ENCODE data around the gene FAM131B. TPM values are rescaled to one million over a fixed set of nuclear protein-coding genes. Genes with fewer than 3 reads are reported as not detected.
"Not testable (repeated sequence)": the region's sequence is repeated elsewhere in the genome, so short reads cannot be mapped to it uniquely, and the experiment has no call there.

FAM131B gene
- total and polyA plus RNA-seq, 7 donors: under 0.01 to 15.7 (median 6.4) TPM

GRCh38 chr7:143408252-143408685 is 45.8 kb upstream of the FAM131B start:
- Histone ChIP-seq H3K4me3 (peak overlapping the region in 3 of 4 donors; percentile 12 to 30 (median 21)), H3K9me3 (no peaks in the 10 kb centered on the region), H3K36me3 (no peaks in the 10 kb centered on the region), H3K4me1 (peaks cover 0 to 41% (median 25%) of the 10 kb centered on the region in 4 donors), H3K27me3 (no peaks in the 10 kb centered on the region), H3K27ac (no peak overlapping the region)
- no peak for TF ChIP-seq EP300 (IDR thresholded peaks at IDR 0.05)
- no peak for TF ChIP-seq POLR2AphosphoS5 (IDR thresholded peaks at IDR 0.05)
- TF ChIP-seq POLR2A (IDR thresholded peaks at IDR 0.05): no peak
- no peak for TF ChIP-seq CTCF (IDR thresholded peaks at IDR 0.05)
- intact Hi-C loops (cut with DNase I): no loop called here
- WGBS, 2 donors: 9 to 19% methylated on average over 20 of the region's 20 CpGs
- no peak for DNase-seq

- H3K27ac ChIP-seq: no peak overlapping the region
- 31 to 44% methylated on average over 13 of the region's 13 CpGs for WGBS, 2 donors
These were observed 45.1 kb upstream of the FAM131B start for GRCh38 chr7:143407287-143408251.

GRCh38 chr7:143406002-143406357 is 43.5 kb upstream of the FAM131B start:
- intact Hi-C loops (cut with DNase I): no loop called here

More at GRCh38 chr7:143407287-143408251, 45.1 kb upstream of the FAM131B start:
- TF ChIP-seq POLR2AphosphoS5 (IDR thresholded peaks at IDR 0.05) (no peak), POLR2A (IDR thresholded peaks at IDR 0.05) (no peak), EP300 (IDR thresholded peaks at IDR 0.05) (no peak), CTCF (IDR thresholded peaks at IDR 0.05) (no peak)
- no peak for DNase-seq
- no peaks in the 10 kb centered on the region for H3K27me3 ChIP-seq
- H3K36me3 ChIP-seq: no peaks in the 10 kb centered on the region
- H3K4me3 ChIP-seq: peak overlapping the region in 1 of 4 donors; percentile 30
- intact Hi-C loops (cut with DNase I): no loop called here
- no peaks in the 10 kb centered on the region for H3K9me3 ChIP-seq
- H3K4me1 ChIP-seq: peaks cover 0 to 41% (median 25%) of the 10 kb centered on the region in 4 donors

GRCh38 chr7:143405173-143406001 is 42.9 kb upstream of the FAM131B start:
- H3K9me3 ChIP-seq: no peaks in the 10 kb centered on the region
- intact Hi-C loops (cut with DNase I): no loop called here
- no peaks in the 10 kb centered on the region for H3K36me3 ChIP-seq
- no peaks in the 10 kb centered on the region for H3K27me3 ChIP-seq
- TF ChIP-seq EP300 (IDR thresholded peaks at IDR 0.05) (no peak), CTCF (IDR thresholded peaks at IDR 0.05) (no peak), POLR2AphosphoS5 (IDR thresholded peaks at IDR 0.05) (peak in 2 of 4 donors; percentile 65 to 69), POLR2A (IDR thresholded peaks at IDR 0.05) (no peak)
- H3K4me3 ChIP-seq: no peak overlapping the region
- 71 to 74% methylated on average over 9 of the region's 9 CpGs for WGBS, 2 donors
- H3K27ac ChIP-seq: no peak overlapping the region
- H3K4me1 ChIP-seq: peaks cover 0 to 20% (median 16%) of the 10 kb centered on the region in 4 donors
- DNase-seq: peak; percentile 81

More at GRCh38 chr7:143406002-143406357, 43.5 kb upstream of the FAM131B start:
- Histone ChIP-seq H3K9me3 (no peaks in the 10 kb centered on the region), H3K36me3 (no peaks in the 10 kb centered on the region), H3K4me1 (peaks cover 0 to 26% (median 22%) of the 10 kb centered on the region in 4 donors), H3K27ac (no peak overlapping the region), H3K4me3 (no peak overlapping the region), H3K27me3 (no peaks in the 10 kb centered on the region)
- TF ChIP-seq POLR2A (IDR thresholded peaks at IDR 0.05) (no peak), EP300 (IDR thresholded peaks at IDR 0.05) (no peak), POLR2AphosphoS5 (IDR thresholded peaks at IDR 0.05) (no peak), CTCF (IDR thresholded peaks at IDR 0.05) (no peak)
- DNase-seq: no peak
- WGBS, 2 donors: 76 to 85% methylated on average over 3 of the region's 3 CpGs

GRCh38 chr7:143402233-143402632 is 39.7 kb upstream of the FAM131B start:
- 87 to 93% methylated on average over 4 of the region's 4 CpGs for WGBS, 2 donors
- H3K4me3 ChIP-seq; H3K27me3 ChIP-seq; DNase-seq; H3K9me3 ChIP-seq; intact Hi-C loops (cut with DNase I); H3K27ac ChIP-seq; H3K4me1 ChIP-seq; H3K36me3 ChIP-seq: not testable (repeated sequence)
